Caco-2 (cell line): ENCODE results near the gene EME2. TPM values are rescaled to one million over a fixed set of nuclear protein-coding genes. Genes with fewer than 3 reads are reported as not detected.

Source experiments
- BruUV-seq: library from RNA; stranded (reverse); fragments of 400-500 nt; replicated peaks from 2 replicates; lab custom pipeline; 2021; lab: Mats Ljungman, UMichigan
- CTCF ChIA-PET: fragments of 300-600 bp; sonication (Branson Sonifier 250); formaldehyde crosslinking; loops from one replicate; lab custom pipeline; 2022; ENCODE audit warnings: antibody characterized with exemption; lab: Charles Lee
- POLR2A ChIA-PET: fragments of 300-600 bp; sonication (Branson Sonifier 250); formaldehyde crosslinking; loops from one replicate; lab custom pipeline; 2022; ENCODE audit warnings: antibody characterized with exemption; lab: Charles Lee
- DNase-seq, 2 experiments: peaks; one replicate each; pipeline versions ENCODE4 v3.0.0 to v3.0.0-alpha.2; 2020 to 2022
- H3K27me3 ChIP-seq: replicated peaks from 2 replicates; pipeline ENCODE4 v1.6.0; 2011; ENCODE audit warnings: low read length; ENCODE audit not compliant: control insufficient read depth, insufficient read depth
- H3K36me3 ChIP-seq: 2 replicates; pipeline ENCODE4 v1.5.1; 2011; ENCODE audit warnings: low read length; ENCODE audit not compliant: control insufficient read depth, insufficient read depth
- H3K4me1 ChIP-seq: fragments of 250-450 bp; sonication (Bioruptor Pico); 2 replicates; pipeline ENCODE4 v1.5.1; 2020; ENCODE audit warnings: mild to moderate bottlenecking
- H3K4me3 ChIP-seq: 2 replicates; pipeline ENCODE4 v1.5.1; 2011; ENCODE audit warnings: low read depth, mild to moderate bottlenecking, control low read depth, low read length
- H3K9me3 ChIP-seq: fragments of 250-450 bp; sonication (Bioruptor Pico); 2 replicates; pipeline ENCODE4 v1.5.1; 2020; ENCODE audit warnings: mild to moderate bottlenecking, moderate library complexity
- H3K27ac Mint-ChIP-seq: one replicate; pipeline ENCODE4 v1.8.0; 2022; ENCODE audit warnings: mixed read lengths; ENCODE audit not compliant: unreplicated experiment
- H3K27me3 Mint-ChIP-seq: one replicate; pipeline ENCODE4 v1.8.0; 2022; ENCODE audit warnings: mixed read lengths; ENCODE audit not compliant: insufficient read depth, unreplicated experiment
- H3K36me3 Mint-ChIP-seq: one replicate; pipeline ENCODE4 v1.8.0; 2022; ENCODE audit warnings: mild to moderate bottlenecking, mixed read lengths; ENCODE audit not compliant: insufficient read depth, unreplicated experiment
- H3K4me1 Mint-ChIP-seq: one replicate; pipeline ENCODE4 v1.8.0; 2022; ENCODE audit warnings: low read depth, mixed read lengths; ENCODE audit not compliant: unreplicated experiment
- H3K4me3 Mint-ChIP-seq: one replicate; pipeline ENCODE4 v1.8.0; 2022; ENCODE audit warnings: mild to moderate bottlenecking, moderate library complexity, mixed read lengths; ENCODE audit not compliant: unreplicated experiment
- H3K9me3 Mint-ChIP-seq: one replicate; pipeline ENCODE4 v1.8.0; 2022; ENCODE audit warnings: mixed read lengths; ENCODE audit not compliant: unreplicated experiment
- intact Hi-C: fragments of 100-400 bp; cut with micrococcal nuclease; formaldehyde crosslinking; loops from one replicate; pipeline ENCODE4 v1.10.0; 2022; ENCODE audit not compliant: unreplicated experiment
- total RNA-seq: library from RNA; stranded (reverse); gene quantifications from 2 replicates; pipeline ENCODE4 v1.2.3, GENCODE V29; 2022
- TF ChIP-seq, protein P1 (sequence below), 2 experiments: fragments of 200-600 bp in 1 of 2; IDR thresholded peaks; 1 replicate in 1 of 2; 2 replicates in 1 of 2; pipeline versions ENCODE4 v1.5.1 to v1.8.0; 2011 to 2022; ENCODE audit warnings: antibody characterized with exemption in 1 of 2, control low read depth in 1 of 2, inconsistent platforms in 1 of 2, low read depth in 1 of 2, low read length in 1 of 2, mild to moderate bottlenecking in 1 of 2, moderate library complexity in 1 of 2; ENCODE audit not compliant: insufficient read depth in 1 of 2, severe bottlenecking in 1 of 2, unreplicated experiment in 1 of 2

Gene EME2
- total RNA-seq, 1 experiment from 2014 or later = 24.1 TPM

GRCh38 chr16:1759511-1759910, 13.1 kb upstream of the EME2 start:
- TF ChIP-seq, protein P1, sequence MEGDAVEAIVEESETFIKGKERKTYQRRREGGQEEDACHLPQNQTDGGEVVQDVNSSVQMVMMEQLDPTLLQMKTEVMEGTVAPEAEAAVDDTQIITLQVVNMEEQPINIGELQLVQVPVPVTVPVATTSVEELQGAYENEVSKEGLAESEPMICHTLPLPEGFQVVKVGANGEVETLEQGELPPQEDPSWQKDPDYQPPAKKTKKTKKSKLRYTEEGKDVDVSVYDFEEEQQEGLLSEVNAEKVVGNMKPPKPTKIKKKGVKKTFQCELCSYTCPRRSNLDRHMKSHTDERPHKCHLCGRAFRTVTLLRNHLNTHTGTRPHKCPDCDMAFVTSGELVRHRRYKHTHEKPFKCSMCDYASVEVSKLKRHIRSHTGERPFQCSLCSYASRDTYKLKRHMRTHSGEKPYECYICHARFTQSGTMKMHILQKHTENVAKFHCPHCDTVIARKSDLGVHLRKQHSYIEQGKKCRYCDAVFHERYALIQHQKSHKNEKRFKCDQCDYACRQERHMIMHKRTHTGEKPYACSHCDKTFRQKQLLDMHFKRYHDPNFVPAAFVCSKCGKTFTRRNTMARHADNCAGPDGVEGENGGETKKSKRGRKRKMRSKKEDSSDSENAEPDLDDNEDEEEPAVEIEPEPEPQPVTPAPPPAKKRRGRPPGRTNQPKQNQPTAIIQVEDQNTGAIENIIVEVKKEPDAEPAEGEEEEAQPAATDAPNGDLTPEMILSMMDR (IDR thresholded peaks at IDR 0.05; ENCODE audit: insufficient read depth in 1 of 2, low read depth in 1 of 2, low read length in 1 of 2, severe bottlenecking in 1 of 2, unreplicated experiment in 1 of 2) = no peak
- H3K36me3 Mint-ChIP-seq = peaks cover 27% of the 10 kb centered on the region
- no peaks in the 10 kb centered on the region for H3K9me3 Mint-ChIP-seq
- no peaks in the 10 kb centered on the region for H3K27me3 Mint-ChIP-seq
- H3K4me1 Mint-ChIP-seq = peaks cover 7% of the 10 kb centered on the region
- ChIA-PET CTCF (no interaction called here), POLR2A (no interaction called here)
- no TSS peak for BruUV-seq
- Histone ChIP-seq H3K36me3 (no peaks in the 10 kb centered on the region), H3K4me1 (peaks cover 16% of the 10 kb centered on the region), H3K9me3 (no peaks in the 10 kb centered on the region), H3K27me3 (no peaks in the 10 kb centered on the region), H3K4me3 (no peak overlapping the region)
- intact Hi-C loops = no loop called here
- no peak overlapping the region for H3K27ac Mint-ChIP-seq
- H3K4me3 Mint-ChIP-seq = no peak overlapping the region
- no peak for DNase-seq

GRCh38 chr16:1760911-1761310, 11.7 kb upstream of the EME2 start:
- Mint-ChIP-seq H3K36me3 (peaks cover 24% of the 10 kb centered on the region), H3K9me3 (no peaks in the 10 kb centered on the region), H3K27ac (no peak overlapping the region), H3K4me3 (no peak overlapping the region), H3K27me3 (no peaks in the 10 kb centered on the region), H3K4me1 (peaks cover 7% of the 10 kb centered on the region)
- H3K36me3 ChIP-seq = no peaks in the 10 kb centered on the region
- H3K4me1 ChIP-seq = peaks cover 16% of the 10 kb centered on the region
- intact Hi-C loops = no loop called here
- TF ChIP-seq, protein P1 (IDR thresholded peaks at IDR 0.05; ENCODE audit: insufficient read depth in 1 of 2, low read depth in 1 of 2, low read length in 1 of 2, severe bottlenecking in 1 of 2, unreplicated experiment in 1 of 2) = no peak
- no peaks in the 10 kb centered on the region for H3K27me3 ChIP-seq
- no peaks in the 10 kb centered on the region for H3K9me3 ChIP-seq
- no peak for DNase-seq
- H3K4me3 ChIP-seq = no peak overlapping the region
- ChIA-PET POLR2A (no interaction called here), CTCF (no interaction called here)
- no TSS peak for BruUV-seq

DNA sequence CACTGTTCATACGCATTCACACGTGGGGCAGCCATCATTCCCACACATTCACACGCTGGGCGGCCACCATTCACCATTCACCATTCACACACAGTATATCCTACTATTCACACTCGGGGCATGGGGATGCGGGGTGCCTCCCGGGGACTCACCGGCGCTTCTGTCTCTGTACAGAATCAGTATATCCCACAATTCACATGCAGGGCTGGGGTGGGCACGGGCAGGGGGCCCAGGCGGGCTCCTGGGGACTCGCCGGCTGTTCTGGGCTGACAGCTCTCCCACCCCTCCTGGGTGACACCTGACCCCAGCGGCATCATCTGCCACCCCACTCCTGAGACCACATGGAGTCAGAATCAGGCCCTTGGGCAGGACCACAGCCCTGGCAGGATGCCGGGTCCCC, 10.9 kb upstream of the EME2 start:
- BruUV-seq = no TSS peak
- Mint-ChIP-seq H3K9me3 (no peaks in the 10 kb centered on the region), H3K27me3 (no peaks in the 10 kb centered on the region), H3K4me1 (peaks cover 7% of the 10 kb centered on the region), H3K27ac (no peak overlapping the region), H3K4me3 (no peak overlapping the region), H3K36me3 (peaks cover 26% of the 10 kb centered on the region)
- intact Hi-C loops = no loop called here
- CTCF ChIA-PET = no interaction called here
- Histone ChIP-seq H3K27me3 (no peaks in the 10 kb centered on the region), H3K36me3 (no peaks in the 10 kb centered on the region), H3K4me3 (no peak overlapping the region), H3K9me3 (no peaks in the 10 kb centered on the region), H3K4me1 (peaks cover 16% of the 10 kb centered on the region)
- TF ChIP-seq, protein P1 (IDR thresholded peaks at IDR 0.05; ENCODE audit: insufficient read depth in 1 of 2, low read depth in 1 of 2, low read length in 1 of 2, severe bottlenecking in 1 of 2, unreplicated experiment in 1 of 2) = no peak
- DNase-seq = no peak
- POLR2A ChIA-PET = no interaction called here
